Measurements from ENCODE around the gene GLT6D1.

DNA sequence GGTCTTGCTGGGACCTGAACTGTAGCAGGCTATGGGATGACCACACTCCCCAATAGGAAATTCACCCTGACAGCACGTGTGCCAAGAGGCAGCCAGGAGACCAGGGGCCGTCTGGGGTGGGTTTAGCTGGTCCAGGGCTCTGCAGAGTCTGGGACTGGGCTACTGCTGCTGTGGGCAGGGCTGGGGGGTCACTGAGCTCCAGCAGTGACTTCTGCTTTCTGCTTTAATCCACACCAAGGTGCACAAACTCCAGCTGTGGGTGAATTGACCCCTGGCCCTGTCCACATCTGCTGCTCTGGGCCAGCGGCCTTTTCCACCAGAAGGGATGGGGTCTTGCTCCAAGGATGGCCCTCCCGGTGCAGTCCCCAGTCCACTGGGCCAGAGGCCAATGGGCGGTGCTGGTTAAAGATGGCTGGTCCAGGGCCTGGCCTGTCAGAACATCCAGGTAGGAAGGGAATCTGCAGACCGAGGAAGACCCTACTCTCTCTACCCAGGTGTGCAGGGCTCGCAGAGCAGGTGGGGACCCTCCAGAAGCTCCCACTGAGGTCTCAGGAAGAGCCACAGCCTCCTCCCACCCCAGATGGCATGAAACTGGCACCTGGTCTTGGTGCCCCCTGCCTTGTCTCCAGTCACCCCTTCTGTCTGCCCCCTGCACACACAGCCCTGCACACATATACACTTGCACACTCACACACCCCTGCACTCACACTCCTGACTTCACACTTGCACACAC, 28.0 kb downstream of the GLT6D1 start:
- TF ChIP-seq POLR2A (IDR thresholded peaks at IDR 0.05; ENCODE audit: low read length) (no peak), GATA1 (IDR thresholded peaks at IDR 0.05; ENCODE audit: low read depth, low read length) (no peak)
